Natural killer cell (primary cell): ENCODE data around the gene VGF. TPM values are rescaled to one million over a fixed set of nuclear protein-coding genes. Genes with fewer than 3 reads are reported as not detected.
"Not testable (repeated sequence)": the region's sequence is repeated elsewhere in the genome, so short reads cannot be mapped to it uniquely, and the experiment has no call there.

Experiments used
- ATAC-seq, 3 donors: fragments of 150-1000 bp in 2 of 3; fragments of 200-7000 bp in 1 of 3; cut with Tn5 transposase; 1 replicate in 1 of 3; 2 replicates in 2 of 3; pipeline ENCODE4 v1.10.0; 2021; ENCODE audit warnings: mild to moderate bottlenecking in 2 of 3, moderate library complexity in 2 of 3
- DNase-seq, 2 donors: peaks; one replicate each; pipeline versions ENCODE4 v3.0.0 to v3.0.0-alpha.2; 2013 to 2021; ENCODE audit warnings: mixed read lengths in 1 of 2
- H3K27ac ChIP-seq: one replicate; pipeline ENCODE4 v1.5.1; 2013; ENCODE audit warnings: mild to moderate bottlenecking, low read length
- H3K27me3 ChIP-seq: one replicate; pipeline ENCODE4 v1.6.1; 2013; ENCODE audit warnings: low read length; ENCODE audit not compliant: control insufficient read depth, insufficient read depth
- H3K36me3 ChIP-seq: one replicate; pipeline ENCODE4 v1.6.1; 2013; ENCODE audit warnings: low read length; ENCODE audit not compliant: control insufficient read depth, insufficient read depth
- H3K4me1 ChIP-seq: one replicate; pipeline ENCODE4 v1.6.1; 2013; ENCODE audit warnings: low read length; ENCODE audit not compliant: control insufficient read depth, insufficient read depth
- H3K4me3 ChIP-seq: one replicate; pipeline ENCODE4 v1.5.1; 2013; ENCODE audit warnings: low read length
- H3K9me3 ChIP-seq: one replicate; pipeline ENCODE4 v1.6.1; 2013; ENCODE audit warnings: low read length; ENCODE audit not compliant: control insufficient read depth, insufficient read depth
- H3K27ac Mint-ChIP-seq, 2 donors: one replicate each; pipeline ENCODE4 v1.8.0; 2022; ENCODE audit warnings: mild to moderate bottlenecking in 2 of 2, mixed read lengths in 2 of 2, moderate library complexity in 1 of 2
- H3K27me3 Mint-ChIP-seq, 2 donors: one replicate each; pipeline ENCODE4 v1.8.0; 2022; ENCODE audit warnings: low read depth in 2 of 2, mixed read lengths in 2 of 2
- H3K36me3 Mint-ChIP-seq: one replicate; pipeline ENCODE4 v1.8.0; 2022; ENCODE audit warnings: mixed read lengths
- H3K4me1 Mint-ChIP-seq, 2 donors: one replicate each; pipeline ENCODE4 v1.8.0; 2022; ENCODE audit warnings: mixed read lengths in 2 of 2
- H3K4me3 Mint-ChIP-seq: one replicate; pipeline ENCODE4 v1.8.0; 2022; ENCODE audit warnings: mild to moderate bottlenecking, moderate library complexity, mixed read lengths
- H3K9me3 Mint-ChIP-seq, 2 donors: one replicate each; pipeline ENCODE4 v1.8.0; 2022; ENCODE audit warnings: mixed read lengths in 2 of 2
- WGBS: methylation state at CpG from one replicate; pipeline ENCODE4 v1.1.7; 2013; ENCODE audit warnings: missing lambda C conversion rate; ENCODE audit not compliant: insufficient coverage; 5-methylcytosine and 5-hydroxymethylcytosine counted together
- intact Hi-C: fragments of 100-400 bp; cut with micrococcal nuclease; formaldehyde crosslinking; loops from one replicate; pipeline ENCODE4 v1.14.2; 2022
- total RNA-seq, 4 donors: library from RNA; stranded (reverse); fragments of 120-200 nt in 1 of 4; gene quantifications; one replicate each; pipeline versions ENCODE4 v1.2.3 to v1.2.4, GENCODE V29; 2013 to 2022
- TF ChIP-seq, protein P1 (sequence below): fragments of 200-600 bp; IDR thresholded peaks from one replicate; pipeline ENCODE4 v1.8.0; 2022; ENCODE audit warnings: antibody characterized with exemption

VGF gene
- total RNA-seq, 3 donors from 2014 or later (not counting 1 experiment from before 2014, with no cell fraction given), result not detected

- Histone ChIP-seq H3K9me3 (no peaks in the 10 kb centered on the region), H3K27ac (no peak overlapping the region), H3K36me3 (peaks cover 8% of the 10 kb centered on the region), H3K4me3 (no peak overlapping the region), H3K4me1 (peaks cover 12% of the 10 kb centered on the region), H3K27me3 (peaks cover 6% of the 10 kb centered on the region)
- H3K27ac Mint-ChIP-seq, result no peak overlapping the region
- peaks cover 0 to 4% of the 10 kb centered on the region in 2 donors for H3K4me1 Mint-ChIP-seq
- TF ChIP-seq, protein P1, sequence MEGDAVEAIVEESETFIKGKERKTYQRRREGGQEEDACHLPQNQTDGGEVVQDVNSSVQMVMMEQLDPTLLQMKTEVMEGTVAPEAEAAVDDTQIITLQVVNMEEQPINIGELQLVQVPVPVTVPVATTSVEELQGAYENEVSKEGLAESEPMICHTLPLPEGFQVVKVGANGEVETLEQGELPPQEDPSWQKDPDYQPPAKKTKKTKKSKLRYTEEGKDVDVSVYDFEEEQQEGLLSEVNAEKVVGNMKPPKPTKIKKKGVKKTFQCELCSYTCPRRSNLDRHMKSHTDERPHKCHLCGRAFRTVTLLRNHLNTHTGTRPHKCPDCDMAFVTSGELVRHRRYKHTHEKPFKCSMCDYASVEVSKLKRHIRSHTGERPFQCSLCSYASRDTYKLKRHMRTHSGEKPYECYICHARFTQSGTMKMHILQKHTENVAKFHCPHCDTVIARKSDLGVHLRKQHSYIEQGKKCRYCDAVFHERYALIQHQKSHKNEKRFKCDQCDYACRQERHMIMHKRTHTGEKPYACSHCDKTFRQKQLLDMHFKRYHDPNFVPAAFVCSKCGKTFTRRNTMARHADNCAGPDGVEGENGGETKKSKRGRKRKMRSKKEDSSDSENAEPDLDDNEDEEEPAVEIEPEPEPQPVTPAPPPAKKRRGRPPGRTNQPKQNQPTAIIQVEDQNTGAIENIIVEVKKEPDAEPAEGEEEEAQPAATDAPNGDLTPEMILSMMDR, result no peak
- ATAC-seq (no peak), DNase-seq (no peak)
- intact Hi-C loops, result no loop called here
- H3K9me3 Mint-ChIP-seq, result no peaks in the 10 kb centered on the region
- H3K27me3 Mint-ChIP-seq, result peaks cover 16 to 20% of the 10 kb centered on the region in 2 donors
- H3K36me3 Mint-ChIP-seq, result no peaks in the 10 kb centered on the region
- no peak overlapping the region for H3K4me3 Mint-ChIP-seq
- 86% methylated on average over 30 of the region's 32 CpGs for WGBS
Observed at GRCh38 chr7:101205901-101206664, 40.7 kb upstream of the VGF start.

DNA sequence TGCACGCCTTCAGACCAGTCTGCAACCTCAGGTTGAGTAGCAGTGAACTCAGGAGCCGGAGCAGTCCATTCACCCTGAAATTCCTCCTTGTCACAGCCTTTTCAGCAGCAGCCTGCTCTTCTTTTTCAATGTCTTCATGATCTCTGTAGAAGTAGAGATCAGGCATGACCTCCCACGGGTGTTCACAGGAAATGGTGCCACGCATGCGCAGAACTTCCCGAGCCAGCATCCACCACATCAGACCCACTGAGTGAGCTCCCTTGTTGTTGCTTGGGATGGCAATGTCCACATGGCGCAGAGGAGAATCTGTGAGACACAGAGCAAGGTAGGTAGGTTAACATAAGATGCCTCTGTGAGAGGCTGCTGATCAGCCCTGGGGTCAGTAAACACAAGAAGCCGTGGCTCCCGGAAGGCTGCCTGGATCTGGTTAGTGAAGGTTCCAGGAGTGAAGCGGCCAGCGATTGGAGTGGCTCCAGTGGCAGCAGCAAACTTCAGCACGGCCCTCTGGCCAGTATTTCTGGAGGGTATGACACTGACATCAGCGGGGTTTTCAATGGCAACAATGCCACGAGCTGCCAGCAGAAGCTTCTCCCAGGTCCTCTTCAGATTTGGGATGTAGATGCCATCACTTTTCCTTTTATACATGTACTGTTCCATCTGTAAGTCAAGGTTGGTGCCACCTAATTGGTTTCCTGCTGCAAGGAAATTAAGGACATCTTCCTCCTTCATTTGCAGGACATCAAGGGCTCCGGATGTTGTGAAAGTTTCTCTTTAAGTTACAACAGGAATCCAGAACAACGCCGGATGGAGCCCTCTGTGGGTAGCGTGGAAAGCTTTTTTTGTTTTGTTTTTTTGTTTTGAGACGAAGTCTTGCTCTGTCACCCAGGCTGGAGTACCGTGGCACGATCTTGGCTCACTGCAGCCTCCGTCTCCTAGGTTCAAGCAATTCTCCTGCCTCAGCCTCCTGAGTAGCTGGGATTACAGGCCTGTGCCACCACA lies 38.7 kb upstream of the VGF start:
- H3K4me1 Mint-ChIP-seq, result peaks cover 0 to 13% of the 10 kb centered on the region in 2 donors
- H3K9me3 Mint-ChIP-seq, intact Hi-C loops, H3K27ac ChIP-seq, H3K36me3 ChIP-seq, H3K4me3 Mint-ChIP-seq, H3K4me3 ChIP-seq, ATAC-seq, H3K9me3 ChIP-seq, H3K27ac Mint-ChIP-seq, H3K36me3 Mint-ChIP-seq: not testable (repeated sequence)
- Histone ChIP-seq H3K4me1 (peaks cover 16% of the 10 kb centered on the region), H3K27me3 (peaks cover 17% of the 10 kb centered on the region)
- WGBS, result 66% methylated on average over 22 of the region's 22 CpGs
- H3K27me3 Mint-ChIP-seq, result peaks cover 16 to 31% of the 10 kb centered on the region in 2 donors
- DNase-seq, result peak in 1 of 2 donors; percentile 36

GRCh38 chr7:101202603-101202918 lies 37.2 kb upstream of the VGF start:
- H3K27ac Mint-ChIP-seq, result no peak overlapping the region
- TF ChIP-seq, protein P1, result no peak
- H3K4me1 Mint-ChIP-seq, result peaks cover 0 to 13% of the 10 kb centered on the region in 2 donors
- Histone ChIP-seq H3K36me3 (no peaks in the 10 kb centered on the region), H3K9me3 (no peaks in the 10 kb centered on the region), H3K4me1 (peaks cover 16% of the 10 kb centered on the region), H3K27me3 (peaks cover 17% of the 10 kb centered on the region), H3K27ac (no peak overlapping the region), H3K4me3 (no peak overlapping the region)
- no peak for DNase-seq
- no peak overlapping the region for H3K4me3 Mint-ChIP-seq
- H3K27me3 Mint-ChIP-seq, result peaks cover 16 to 31% of the 10 kb centered on the region in 2 donors
- H3K36me3 Mint-ChIP-seq, result no peaks in the 10 kb centered on the region
- no peak for ATAC-seq
- 87% methylated on average over 5 of the region's 5 CpGs for WGBS
- intact Hi-C loops, result no loop called here
- no peaks in the 10 kb centered on the region for H3K9me3 Mint-ChIP-seq
